DMS53 (cell line): ENCODE measurements around the gene RPL13.
A peak's percentile ranks its signal among the peaks of the same experiment; 100 is the strongest.

Experiments used
- DNase-seq: peaks from one replicate; lab custom pipeline; 2025; lab: John Stamatoyannopoulos, UW

RPL13 gene

GRCh38 chr16:89545044-89545830 is 15.2 kb upstream of the RPL13 start:
- DNase-seq, result peak; percentile 30

DNA sequence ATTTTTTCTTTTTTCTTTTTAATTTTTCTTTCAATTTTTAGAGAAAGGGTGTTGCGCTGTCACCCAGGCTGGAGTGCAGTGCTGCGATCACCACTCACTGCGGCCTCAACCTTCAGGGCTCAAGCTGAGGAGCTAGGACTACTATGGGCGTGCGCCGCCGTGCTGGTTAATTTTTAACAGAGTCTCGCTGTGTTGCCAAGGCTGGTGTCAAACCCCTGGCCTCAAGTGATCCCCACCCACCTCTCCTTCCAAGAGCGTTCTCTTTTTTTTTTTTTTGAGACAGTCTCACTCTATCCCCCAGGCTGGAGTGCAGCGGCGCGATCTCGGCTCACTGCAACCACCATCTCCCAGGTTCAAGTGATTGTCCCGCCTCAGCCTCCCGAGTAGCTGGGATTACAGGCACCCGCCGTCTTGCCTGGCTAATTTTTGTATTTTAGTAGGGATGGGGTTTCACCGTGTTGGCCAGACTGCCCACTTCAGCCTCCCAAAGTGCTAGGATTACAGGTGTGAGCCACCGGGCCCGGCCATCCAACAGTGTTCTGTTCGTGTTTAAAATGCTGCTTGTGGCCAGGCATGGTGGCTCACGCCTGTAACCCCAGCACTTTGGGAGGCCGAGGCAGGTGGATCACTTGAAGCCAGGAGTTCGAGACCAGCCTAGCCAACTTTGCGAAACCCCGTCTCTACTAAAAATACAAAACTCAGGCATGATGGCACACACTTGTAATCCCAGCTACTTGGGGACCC is 14.5 kb upstream of the RPL13 start:
- DNase-seq, result peak; percentile 86

DNA sequence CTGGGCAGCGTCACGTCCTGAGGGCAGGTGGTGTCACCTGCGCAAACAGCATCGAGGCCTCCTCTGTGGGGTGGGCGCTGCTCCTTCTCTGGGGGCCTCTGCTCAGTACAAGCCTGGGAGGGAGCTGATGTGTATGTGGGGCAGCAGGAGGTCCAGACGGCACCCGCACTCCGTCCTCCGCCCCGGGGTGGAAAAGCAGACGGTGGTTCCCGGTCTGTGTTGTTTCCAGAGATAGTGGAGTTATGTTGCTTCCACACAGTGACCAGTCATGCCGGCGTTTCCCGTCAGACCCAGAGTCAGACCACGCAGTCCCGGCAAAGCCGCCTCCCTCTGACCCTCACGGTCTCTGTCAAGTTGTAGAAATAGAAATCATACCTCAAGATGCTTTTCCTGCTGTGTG is 13.7 kb upstream of the RPL13 start:
- no peak for DNase-seq

- DNase-seq, result no peak
Observed at GRCh38 chr16:89547291-89547690, 13.2 kb upstream of the RPL13 start.

DNA sequence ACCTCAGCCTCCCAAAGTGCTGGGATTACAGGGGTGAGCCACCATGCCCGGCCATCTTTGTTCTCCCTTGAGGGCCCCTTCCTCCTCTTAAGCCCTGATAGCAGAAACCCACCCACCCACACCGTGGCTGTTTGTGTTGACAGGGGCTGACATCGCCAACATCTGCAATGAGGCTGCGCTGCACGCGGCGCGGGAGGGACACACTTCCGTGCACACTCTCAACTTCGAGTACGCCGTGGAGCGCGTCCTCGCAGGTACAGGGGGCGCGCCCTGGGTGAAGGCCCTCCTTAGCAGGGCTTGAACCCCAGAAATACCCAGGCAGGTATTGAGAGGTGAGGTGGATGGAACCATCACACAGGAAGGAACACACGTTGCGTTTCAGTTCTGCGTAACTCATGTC is 12.6 kb upstream of the RPL13 start:
- DNase-seq, result no peak

- DNase-seq, result no peak
Observed at GRCh38 chr16:89548344-89549006, 12.0 kb upstream of the RPL13 start.

DNA sequence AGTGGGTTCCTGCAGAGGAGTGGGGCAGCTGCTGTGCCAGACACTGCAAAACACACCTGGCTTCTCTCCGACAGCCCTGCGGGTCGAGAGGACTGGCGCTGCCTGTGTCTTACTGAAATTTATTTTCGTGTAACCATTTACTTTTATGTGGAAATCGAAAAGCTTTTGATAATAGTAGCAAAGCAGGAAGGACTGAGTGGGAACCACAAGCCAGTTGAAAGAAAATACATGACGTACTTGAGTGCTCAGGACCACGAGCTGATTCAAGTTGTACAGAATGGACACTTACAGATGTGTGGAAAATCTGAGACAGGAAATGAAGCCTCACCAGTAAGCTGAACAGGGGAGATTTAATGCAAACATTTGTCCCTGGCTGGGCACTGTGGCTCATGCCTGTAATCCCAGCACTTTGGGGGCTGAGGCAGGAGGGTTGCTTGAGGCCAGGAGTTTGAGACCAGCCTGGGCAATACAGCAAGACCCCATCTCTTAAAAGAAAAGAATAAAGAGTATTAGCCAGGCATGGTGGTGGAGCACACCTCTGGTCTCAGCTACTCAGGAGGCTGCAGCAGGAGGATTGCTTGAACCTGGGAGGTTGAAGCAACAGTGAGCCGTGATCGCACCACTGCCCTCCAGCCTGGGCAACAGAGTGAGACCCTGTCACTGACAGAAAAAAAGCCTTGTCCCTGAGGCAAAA is 11.3 kb upstream of the RPL13 start:
- DNase-seq, result no peak

DNA sequence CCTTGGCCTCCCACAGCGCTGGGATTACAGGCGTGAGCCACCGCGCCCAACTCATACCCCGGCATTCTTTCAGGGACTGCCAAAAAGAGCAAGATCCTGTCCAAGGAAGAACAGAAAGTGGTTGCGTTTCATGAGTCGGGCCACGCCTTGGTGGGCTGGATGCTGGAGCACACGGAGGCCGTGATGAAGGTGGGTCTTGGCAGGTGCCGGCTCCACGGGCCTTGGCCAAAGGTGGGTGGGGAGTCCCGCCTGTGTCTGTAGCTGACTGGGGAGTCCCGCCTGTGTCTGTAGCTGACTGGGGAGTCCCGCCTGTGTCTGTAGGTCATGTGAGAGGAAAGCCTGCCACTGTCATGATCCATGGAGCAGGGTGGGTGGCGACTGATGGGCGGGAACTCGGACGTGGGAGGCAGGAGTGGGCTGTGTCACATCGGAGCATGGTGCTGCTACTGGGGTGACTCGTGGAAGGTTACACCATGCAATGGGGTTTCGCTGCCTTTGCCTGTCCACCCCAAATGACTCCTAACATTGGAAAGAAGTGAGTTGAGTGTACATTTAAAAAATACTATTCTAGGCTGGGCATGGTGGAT is 10.0 kb upstream of the RPL13 start:
- DNase-seq, result no peak

GRCh38 chr16:89552329-89552728 is 8.2 kb upstream of the RPL13 start:
- no peak for DNase-seq

DNA sequence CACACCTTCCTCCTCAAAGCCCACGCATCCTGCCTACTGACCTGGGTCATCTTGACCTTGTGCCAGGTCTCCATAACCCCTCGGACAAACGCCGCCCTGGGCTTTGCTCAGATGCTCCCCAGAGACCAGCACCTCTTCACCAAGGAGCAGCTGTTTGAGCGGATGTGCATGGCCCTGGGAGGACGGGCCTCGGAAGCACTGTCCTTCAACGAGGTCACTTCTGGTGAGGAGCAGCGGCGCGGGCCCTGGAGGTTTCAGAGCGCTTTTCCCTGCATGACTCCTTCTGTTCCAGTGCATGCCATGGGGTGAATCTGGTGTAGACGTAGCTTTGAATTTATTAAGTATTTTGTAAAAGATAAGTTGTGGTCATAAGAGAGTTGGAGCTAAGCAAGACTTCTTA is 7.6 kb upstream of the RPL13 start:
- no peak for DNase-seq

DNA sequence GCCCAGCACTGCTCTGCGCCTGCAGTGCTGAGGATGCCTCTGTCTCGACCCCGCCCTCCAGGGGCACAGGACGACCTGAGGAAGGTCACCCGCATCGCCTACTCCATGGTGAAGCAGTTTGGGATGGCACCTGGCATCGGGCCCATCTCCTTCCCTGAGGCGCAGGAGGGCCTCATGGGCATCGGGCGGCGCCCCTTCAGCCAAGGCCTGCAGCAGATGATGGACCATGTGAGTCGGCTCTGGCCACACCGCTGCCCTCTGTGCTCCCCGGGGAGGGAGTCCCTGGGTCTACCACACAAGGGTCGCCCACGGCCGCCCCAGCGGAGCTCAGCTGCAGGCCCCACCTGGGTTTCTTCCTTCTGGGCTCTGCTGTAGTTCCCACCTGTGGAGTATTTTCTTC is 6.7 kb upstream of the RPL13 start:
- no peak for DNase-seq

GRCh38 chr16:89554343-89554742 is 6.1 kb upstream of the RPL13 start:
- no peak for DNase-seq

GRCh38 chr16:89555265-89555664 is 5.2 kb upstream of the RPL13 start:
- DNase-seq, result no peak

DNA sequence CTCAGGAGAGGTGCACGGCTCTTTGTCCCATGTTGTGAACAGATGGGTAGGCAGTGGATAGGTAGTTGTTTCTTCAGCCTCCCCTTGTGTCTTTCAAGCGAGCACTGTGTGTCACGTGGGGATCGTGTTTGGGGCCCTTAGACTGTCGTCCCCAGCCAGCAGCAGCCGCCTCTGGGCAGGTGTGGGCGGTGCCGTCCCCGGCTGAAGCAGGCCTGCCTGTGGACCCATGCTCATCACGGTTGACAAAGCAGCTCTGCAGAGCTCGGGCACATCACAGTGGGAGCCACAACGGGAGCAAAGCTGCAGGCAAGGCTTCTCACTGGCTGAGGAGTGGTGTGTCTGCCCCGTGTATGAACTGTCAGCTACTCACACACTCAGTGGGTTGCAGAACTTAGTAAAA is 4.7 kb upstream of the RPL13 start:
- no peak for DNase-seq

- DNase-seq, result peak; percentile 82
Observed at GRCh38 chr16:89556750-89557689, 3.5 kb upstream of the RPL13 start.

GRCh38 chr16:89557690-89558490 is 2.6 kb upstream of the RPL13 start:
- no peak for DNase-seq

- no peak for DNase-seq
Observed at GRCh38 chr16:89561142-89561883, 831 bp downstream of the RPL13 start.

DNA sequence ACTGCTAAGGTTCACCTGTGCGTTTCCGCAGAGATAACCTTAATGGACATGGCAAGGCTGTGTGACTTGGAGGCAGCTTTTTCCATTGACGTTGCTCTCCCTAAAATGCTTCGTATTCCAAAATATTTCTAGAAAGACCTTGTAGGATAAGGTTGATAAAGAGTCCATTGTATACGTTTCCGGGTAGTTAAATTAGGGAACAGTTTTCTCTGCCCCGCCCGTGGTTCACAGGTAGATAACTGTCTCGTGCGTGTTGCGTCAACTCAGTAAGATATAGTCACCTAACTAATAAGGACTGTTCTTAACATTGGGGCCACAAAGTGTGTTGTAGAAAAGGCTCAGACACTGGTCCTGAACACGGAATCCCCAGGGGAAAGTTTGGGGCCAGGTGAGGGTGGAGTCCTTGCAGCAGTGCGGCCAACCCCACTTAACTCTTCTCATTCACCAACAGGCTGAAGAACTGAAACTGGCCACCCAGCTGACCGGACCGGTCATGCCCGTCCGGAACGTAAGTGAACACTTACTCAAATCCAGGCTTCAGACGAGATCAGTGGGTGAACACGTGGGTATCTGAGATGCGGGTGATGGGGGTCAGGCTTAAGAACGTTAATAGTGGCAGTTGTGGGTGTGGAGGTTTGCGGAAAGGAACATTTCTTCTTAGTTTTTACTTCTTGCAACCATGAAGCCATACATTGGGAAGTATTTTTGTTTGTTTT is 1.6 kb downstream of the RPL13 start:
- peak; percentile 34 for DNase-seq

- DNase-seq, result no peak
Observed at GRCh38 chr16:89562939-89563338, 2.5 kb downstream of the RPL13 start.
